Measurements from ENCODE around the gene WDR81.
"Not testable (repeated sequence)": the region's sequence is repeated elsewhere in the genome, so short reads cannot be mapped to it uniquely, and the experiment has no call there.

WDR81 gene

DNA sequence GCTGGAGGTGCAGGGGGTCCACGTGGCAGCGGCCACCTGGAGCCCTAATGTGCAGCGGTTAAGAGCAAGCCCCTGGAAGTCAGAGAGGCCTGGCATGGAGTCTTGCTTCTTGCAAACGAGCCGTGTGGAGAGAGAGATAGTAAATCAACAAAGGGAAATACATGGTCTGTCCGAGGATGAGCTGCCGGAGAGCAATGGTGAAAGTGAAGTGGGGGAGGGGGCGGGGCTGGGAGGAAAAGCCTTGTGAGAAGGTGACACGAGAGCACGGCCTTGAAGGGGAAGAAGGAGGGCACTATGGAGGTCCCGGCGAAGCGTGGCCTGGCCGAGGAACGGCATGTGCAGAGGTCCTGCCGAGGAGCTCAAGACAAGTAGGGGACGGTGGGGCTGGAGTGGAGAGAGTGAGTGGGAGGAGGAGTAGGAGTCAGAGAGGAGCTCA lies 31.3 kb downstream of the WDR81 start:
- no peak for ATAC-seq (replicated peaks; ENCODE audit: extremely low read depth, poor library complexity, severe bottlenecking)
- Mint-ChIP-seq H3K27ac (ENCODE audit: low read depth) (peak overlapping the region; percentile 79), H3K4me1 (no peaks in the 10 kb centered on the region), H3K9me3 (no peaks in the 10 kb centered on the region), H3K4me3 (no peak overlapping the region), H3K36me3 (ENCODE audit: insufficient read depth) (peaks cover 2% of the 10 kb centered on the region), H3K27me3 (no peaks in the 10 kb centered on the region)
- DNase-seq (ENCODE audit: low spot score in 2 of 2): no peak

- DNase-seq (ENCODE audit: low spot score in 2 of 2) (no peak), ATAC-seq (replicated peaks; ENCODE audit: extremely low read depth, poor library complexity, severe bottlenecking) (no peak)
- Mint-ChIP-seq H3K27ac (ENCODE audit: low read depth) (no peak overlapping the region), H3K4me3 (no peak overlapping the region), H3K27me3 (no peaks in the 10 kb centered on the region), H3K36me3 (ENCODE audit: insufficient read depth) (peaks cover 2% of the 10 kb centered on the region), H3K4me1 (peaks cover 6% of the 10 kb centered on the region), H3K9me3 (no peaks in the 10 kb centered on the region)
Observed at GRCh38 chr17:1758807-1759206, 34.3 kb downstream of the WDR81 start.

GRCh38 chr17:1759529-1759928 lies 35.0 kb downstream of the WDR81 start:
- Mint-ChIP-seq H3K27me3 (no peaks in the 10 kb centered on the region), H3K4me1 (peaks cover 13% of the 10 kb centered on the region), H3K36me3 (ENCODE audit: insufficient read depth) (peaks cover 2% of the 10 kb centered on the region), H3K4me3 (no peak overlapping the region), H3K27ac (ENCODE audit: low read depth) (no peak overlapping the region), H3K9me3 (no peaks in the 10 kb centered on the region)
- no peak for DNase-seq (ENCODE audit: low spot score in 2 of 2)
- ATAC-seq (replicated peaks; ENCODE audit: extremely low read depth, poor library complexity, severe bottlenecking): no peak

DNA sequence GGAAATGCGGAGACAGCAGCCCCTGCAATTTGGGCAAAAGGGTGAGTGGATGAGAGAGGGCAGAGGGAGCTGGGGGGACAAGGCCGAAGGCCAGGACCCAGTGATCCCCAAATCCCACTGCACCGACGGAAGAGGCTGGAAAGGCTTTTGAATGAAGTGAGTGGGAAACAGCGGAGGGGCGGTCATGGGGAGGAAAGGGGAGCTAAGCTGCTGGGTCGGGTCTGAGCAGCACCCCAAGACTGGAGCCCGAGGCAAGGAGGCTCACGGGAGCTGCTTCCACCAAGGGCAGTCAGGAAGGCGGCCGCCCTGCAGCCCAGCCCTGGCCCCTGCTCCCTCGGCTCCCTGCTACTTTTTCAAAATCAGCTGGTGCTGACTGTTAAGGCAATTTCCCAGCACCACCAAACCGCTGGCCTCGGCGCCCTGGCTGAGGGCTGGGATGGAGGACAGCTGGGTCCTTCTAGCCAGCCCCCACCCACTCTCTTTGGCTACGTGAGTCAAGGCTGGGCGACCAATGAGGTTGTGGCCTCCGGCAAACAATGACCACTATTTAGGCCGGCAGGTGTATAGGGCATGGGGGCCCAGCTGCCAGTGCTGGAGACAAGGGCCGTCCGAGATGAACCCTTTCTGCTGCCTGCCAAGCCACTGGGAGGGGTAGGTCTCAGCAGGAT lies 37.9 kb downstream of the WDR81 start:
- Mint-ChIP-seq H3K4me1 (peaks cover 15% of the 10 kb centered on the region), H3K27ac (ENCODE audit: low read depth) (peak overlapping the region; percentile 86), H3K36me3 (ENCODE audit: insufficient read depth) (peaks cover 2% of the 10 kb centered on the region), H3K9me3 (no peaks in the 10 kb centered on the region), H3K4me3 (no peak overlapping the region), H3K27me3 (no peaks in the 10 kb centered on the region)
- DNase-seq (ENCODE audit: low spot score in 2 of 2) (no peak), ATAC-seq (replicated peaks; ENCODE audit: extremely low read depth, poor library complexity, severe bottlenecking) (no peak)

GRCh38 chr17:1762901-1763898 lies 38.7 kb downstream of the WDR81 start:
- peak overlapping the region; percentile 86 for H3K27ac Mint-ChIP-seq (ENCODE audit: low read depth)
- DNase-seq (ENCODE audit: low spot score in 2 of 2) (no peak), ATAC-seq (replicated peaks; ENCODE audit: extremely low read depth, poor library complexity, severe bottlenecking) (no peak)
- H3K27me3 Mint-ChIP-seq: no peaks in the 10 kb centered on the region
- no peaks in the 10 kb centered on the region for H3K9me3 Mint-ChIP-seq
- H3K4me1 Mint-ChIP-seq: peaks cover 15% of the 10 kb centered on the region
- H3K4me3 Mint-ChIP-seq: peak overlapping the region; percentile 65
- H3K36me3 Mint-ChIP-seq (ENCODE audit: insufficient read depth): no peaks in the 10 kb centered on the region

DNA sequence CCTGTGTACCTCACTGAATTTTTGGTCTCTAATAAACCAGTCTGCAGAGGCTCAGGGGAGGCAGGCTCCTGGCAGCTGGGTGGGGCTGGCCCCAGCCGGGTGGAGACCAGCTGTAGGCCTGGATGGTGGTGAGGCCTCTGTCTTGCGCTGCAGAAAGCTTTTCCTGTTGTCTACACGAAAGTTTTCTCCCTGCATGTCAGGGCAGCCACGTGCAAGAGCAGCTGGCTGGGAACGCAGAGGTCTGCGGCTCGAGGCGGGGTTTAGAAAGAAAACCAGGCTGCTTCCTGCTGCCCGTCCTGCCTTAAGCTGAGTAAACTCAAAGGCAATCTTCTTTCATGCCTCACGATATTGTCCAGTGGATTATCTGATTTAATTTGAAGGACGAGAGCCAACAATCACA lies 39.8 kb downstream of the WDR81 start:
- no peaks in the 10 kb centered on the region for H3K9me3 Mint-ChIP-seq
- ATAC-seq (replicated peaks; ENCODE audit: extremely low read depth, poor library complexity, severe bottlenecking) (peak; percentile 95), DNase-seq (ENCODE audit: low spot score in 2 of 2) (peak; percentile 31 to 50)
- H3K27me3 Mint-ChIP-seq: no peaks in the 10 kb centered on the region
- H3K4me3 Mint-ChIP-seq: peak overlapping the region; percentile 65
- no peaks in the 10 kb centered on the region for H3K36me3 Mint-ChIP-seq (ENCODE audit: insufficient read depth)
- H3K27ac Mint-ChIP-seq (ENCODE audit: low read depth): peak overlapping the region; percentile 86
- H3K4me1 Mint-ChIP-seq: peaks cover 15% of the 10 kb centered on the region

- not testable (repeated sequence) for ATAC-seq (replicated peaks; ENCODE audit: extremely low read depth, poor library complexity, severe bottlenecking); H3K27me3 Mint-ChIP-seq; DNase-seq (ENCODE audit: low spot score in 2 of 2); H3K9me3 Mint-ChIP-seq; H3K36me3 Mint-ChIP-seq (ENCODE audit: insufficient read depth)
- peaks cover 18% of the 10 kb centered on the region for H3K4me1 Mint-ChIP-seq
- H3K4me3 Mint-ChIP-seq: peak overlapping the region; percentile 65
- peak overlapping the region; percentile 86 for H3K27ac Mint-ChIP-seq (ENCODE audit: low read depth)
Observed at GRCh38 chr17:1764705-1765104, 40.2 kb downstream of the WDR81 start.

GRCh38 chr17:1765576-1765975 lies 41.1 kb downstream of the WDR81 start:
- Mint-ChIP-seq H3K4me1 (peaks cover 24% of the 10 kb centered on the region), H3K9me3 (no peaks in the 10 kb centered on the region), H3K27ac (ENCODE audit: low read depth) (peak overlapping the region; percentile 64), H3K27me3 (no peaks in the 10 kb centered on the region), H3K36me3 (ENCODE audit: insufficient read depth) (peaks cover 2% of the 10 kb centered on the region), H3K4me3 (no peak overlapping the region)
- DNase-seq (ENCODE audit: low spot score in 2 of 2): no peak
- ATAC-seq (replicated peaks; ENCODE audit: extremely low read depth, poor library complexity, severe bottlenecking): no peak

GRCh38 chr17:1766382-1767135 lies 42.1 kb downstream of the WDR81 start:
- Mint-ChIP-seq H3K4me1 (peaks cover 28% of the 10 kb centered on the region), H3K4me3 (no peak overlapping the region), H3K27ac (ENCODE audit: low read depth) (no peak overlapping the region), H3K27me3 (no peaks in the 10 kb centered on the region), H3K9me3 (no peaks in the 10 kb centered on the region), H3K36me3 (ENCODE audit: insufficient read depth) (peaks cover 2% of the 10 kb centered on the region)
- no peak for ATAC-seq (replicated peaks; ENCODE audit: extremely low read depth, poor library complexity, severe bottlenecking)
- no peak for DNase-seq (ENCODE audit: low spot score in 2 of 2)

DNA sequence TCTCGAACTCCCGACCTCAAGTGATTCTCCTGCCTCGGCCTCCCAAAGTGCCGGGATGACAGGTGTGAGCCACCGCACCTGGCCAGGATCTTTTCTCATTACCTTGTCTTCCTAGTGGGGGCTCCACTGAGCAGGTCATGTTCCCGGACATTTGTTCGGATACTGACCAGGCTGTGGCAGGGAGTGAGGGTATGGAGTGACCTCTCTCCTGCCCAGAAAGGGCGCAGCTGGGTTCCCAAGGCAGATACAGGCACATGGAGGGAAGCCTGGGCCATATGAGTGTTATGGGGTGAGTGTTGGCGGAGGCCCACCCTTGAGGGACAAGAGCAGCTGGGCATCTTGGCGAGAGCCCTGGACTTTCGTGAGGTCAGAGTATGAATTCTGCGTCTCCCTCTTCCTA lies 42.9 kb downstream of the WDR81 start:
- no peak overlapping the region for H3K27ac Mint-ChIP-seq (ENCODE audit: low read depth)

GRCh38 chr17:1769822-1770477 lies 45.4 kb downstream of the WDR81 start:
- Mint-ChIP-seq H3K4me1 (peaks cover 13% of the 10 kb centered on the region), H3K36me3 (ENCODE audit: insufficient read depth) (peaks cover 5% of the 10 kb centered on the region), H3K4me3 (peak overlapping the region; percentile 23), H3K9me3 (no peaks in the 10 kb centered on the region), H3K27ac (ENCODE audit: low read depth) (peak overlapping the region; percentile 29), H3K27me3 (no peaks in the 10 kb centered on the region)
- DNase-seq (ENCODE audit: low spot score in 2 of 2): no peak
- no peak for ATAC-seq (replicated peaks; ENCODE audit: extremely low read depth, poor library complexity, severe bottlenecking)

More for the DNA sequence above, 42.9 kb downstream of the WDR81 start:
- ATAC-seq (replicated peaks; ENCODE audit: extremely low read depth, poor library complexity, severe bottlenecking) (no peak), DNase-seq (ENCODE audit: low spot score in 2 of 2) (no peak)
- Mint-ChIP-seq H3K4me3 (no peak overlapping the region), H3K4me1 (peaks cover 28% of the 10 kb centered on the region), H3K36me3 (ENCODE audit: insufficient read depth) (peaks cover 2% of the 10 kb centered on the region), H3K9me3 (no peaks in the 10 kb centered on the region), H3K27me3 (no peaks in the 10 kb centered on the region)
